HFFc6 (cell line): ENCODE measurements around the gene NET1. TPM values are rescaled to one million over a fixed set of nuclear protein-coding genes. Genes with fewer than 3 reads are reported as not detected.

ENCODE experiments used
- DNase-seq: peaks from one replicate; pipeline ENCODE4 v3.0.0-alpha.2; 2018
- H3K27ac Mint-ChIP-seq: 2 replicates; pipeline ENCODE4 v1.8.0; 2020; ENCODE audit warnings: mild to moderate bottlenecking, mixed read lengths
- H3K27me3 Mint-ChIP-seq: 2 replicates; pipeline ENCODE4 v1.8.0; 2021; ENCODE audit warnings: mild to moderate bottlenecking, moderate library complexity, mixed read lengths; ENCODE audit not compliant: insufficient read depth
- H3K36me3 Mint-ChIP-seq: 2 replicates; pipeline ENCODE4 v1.8.0; 2021; ENCODE audit warnings: low read depth, mixed read lengths
- H3K4me1 Mint-ChIP-seq: 2 replicates; pipeline ENCODE4 v1.8.0; 2020; ENCODE audit warnings: low read depth, mixed read lengths
- H3K4me3 Mint-ChIP-seq: 2 replicates; pipeline ENCODE4 v1.8.0; 2020; ENCODE audit warnings: mild to moderate bottlenecking, moderate library complexity, mixed read lengths
- H3K9me3 Mint-ChIP-seq: 2 replicates; pipeline ENCODE4 v1.8.0; 2020; ENCODE audit warnings: mild to moderate bottlenecking, mixed read lengths
- CTCF ChIP-seq: fragments of 200-600 bp; sonication (generic); IDR thresholded peaks from 2 replicates; pipeline ENCODE4 v1.5.0; 2021; ENCODE audit warnings: antibody characterized with exemption, mild to moderate bottlenecking
- total RNA-seq, 6 experiments: library from RNA; stranded (reverse); fragmentation: NEBNext Ultra II Directional; extraction: Animal tissue kit (Norgen Biotek cat#: 25700); gene quantifications; 2 replicates in 1 of 6; 3 replicates in 5 of 6; pipeline ENCODE4 v1.2.3, GENCODE V29; 2021

Gene NET1
- total RNA-seq, 6 experiments from 2014 or later: 65.1 to 92.9 (median 86.6) TPM

- no peak for DNase-seq
- no peaks in the 10 kb centered on the region for H3K4me1 Mint-ChIP-seq
- H3K36me3 Mint-ChIP-seq: peaks cover 6% of the 10 kb centered on the region; the same call in 1 of the 2 replicates
- TF ChIP-seq CTCF: no peak
- peaks cover 7% of the 10 kb centered on the region for H3K9me3 Mint-ChIP-seq
- no peak overlapping the region for H3K4me3 Mint-ChIP-seq
- H3K27ac Mint-ChIP-seq: no peak overlapping the region
- H3K27me3 Mint-ChIP-seq: peaks cover 27% of the 10 kb centered on the region
Measured at GRCh38 chr10:5497289-5497688, 84.9 kb downstream of the NET1 start.

GRCh38 chr10:5497948-5498730, 85.8 kb downstream of the NET1 start:
- Mint-ChIP-seq H3K4me3 (no peak overlapping the region), H3K27ac (no peak overlapping the region), H3K9me3 (no peaks in the 10 kb centered on the region), H3K27me3 (peaks cover 29% of the 10 kb centered on the region), H3K36me3 (no peaks in the 10 kb centered on the region), H3K4me1 (no peaks in the 10 kb centered on the region)
- DNase-seq: no peak
- TF ChIP-seq CTCF: no peak

GRCh38 chr10:5498791-5499492, 86.6 kb downstream of the NET1 start:
- no peaks in the 10 kb centered on the region for H3K4me1 Mint-ChIP-seq
- peaks cover 29% of the 10 kb centered on the region for H3K27me3 Mint-ChIP-seq
- TF ChIP-seq CTCF: no peak
- no peak overlapping the region for H3K27ac Mint-ChIP-seq
- no peaks in the 10 kb centered on the region for H3K9me3 Mint-ChIP-seq
- no peak overlapping the region for H3K4me3 Mint-ChIP-seq
- H3K36me3 Mint-ChIP-seq: no peaks in the 10 kb centered on the region
- DNase-seq: no peak

GRCh38 chr10:5499493-5500140, 87.3 kb downstream of the NET1 start, which contains the start of gene CALML5:
CALML5 (minus strand) TSS chr10:5499570; CDS start chr10:5499438, 132 bp downstream.
- no peaks in the 10 kb centered on the region for H3K9me3 Mint-ChIP-seq
- H3K36me3 Mint-ChIP-seq: no peaks in the 10 kb centered on the region
- TF ChIP-seq CTCF: no peak
- no peak within 1 kb of the TSS for H3K4me3 Mint-ChIP-seq
- H3K4me1 Mint-ChIP-seq: no peaks in the 10 kb centered on the region
- no peak for DNase-seq
- H3K27me3 Mint-ChIP-seq: peaks cover 29% of the 10 kb centered on the region
- H3K27ac Mint-ChIP-seq: no peak within 1 kb of the TSS

GRCh38 chr10:5500162-5500670, 87.9 kb downstream of the NET1 start:
- Mint-ChIP-seq H3K27ac (no peak overlapping the region), H3K36me3 (no peaks in the 10 kb centered on the region), H3K9me3 (no peaks in the 10 kb centered on the region), H3K4me3 (no peak overlapping the region), H3K4me1 (no peaks in the 10 kb centered on the region), H3K27me3 (peaks cover 31% of the 10 kb centered on the region)
- DNase-seq: no peak
- TF ChIP-seq CTCF: no peak
